H1 (cell line): ENCODE measurements around the gene OPN1SW.

Source experiments
- BRCA1 ChIP-seq: IDR thresholded peaks from 2 replicates; pipeline ENCODE4 v1.6.1; 2012; ENCODE audit warnings: low read depth, low read length, improper control_type of control experiment
- CTCF ChIP-seq, 3 experiments: IDR thresholded peaks; 1 replicate in 2 of 3; 2 replicates in 1 of 3; pipeline versions ENCODE4 v1.5.1 to v1.6.1; 2011; ENCODE audit warnings: low read length in 3 of 3, mild to moderate bottlenecking in 3 of 3, inconsistent platforms in 2 of 3, low read depth in 1 of 3, moderate library complexity in 1 of 3; ENCODE audit not compliant: insufficient read depth in 1 of 3; ENCODE audit errors: control extremely low read depth in 1 of 3
- EZH2 ChIP-seq: fragments of 200-600 bp; sonication (generic); IDR thresholded peaks from 2 replicates; pipeline ENCODE4 v1.7.1; 2012; ENCODE audit warnings: low read depth, mild to moderate bottlenecking, moderate library complexity, low read length, inconsistent platforms; ENCODE audit not compliant: severe bottlenecking
- HDAC2 ChIP-seq, 2 experiments: fragments of 300-600 bp in 1 of 2; sonication (generic) in 1 of 2; IDR thresholded peaks; 2 replicates each; pipeline ENCODE4 v1.6.1; 2011 to 2012; ENCODE audit warnings: low read depth in 2 of 2, low read length in 2 of 2, mild to moderate bottlenecking in 2 of 2, moderate library complexity in 2 of 2, borderline replicate concordance in 1 of 2, inconsistent platforms in 1 of 2
- SP2 ChIP-seq: IDR thresholded peaks from 2 replicates; pipeline ENCODE4 v1.6.1; 2012; ENCODE audit warnings: mild to moderate bottlenecking, low read length, inconsistent platforms

- TF ChIP-seq EZH2 (no peak), HDAC2 (IDR thresholded peaks at IDR 0.05; ENCODE audit: borderline replicate concordance in 1 of 2, low read depth in 2 of 2, low read length in 2 of 2) (no peak), SP2 (no peak), CTCF (IDR thresholded peaks at IDR 0.05; ENCODE audit: control extremely low read depth in 1 of 3, insufficient read depth in 1 of 3, low read depth in 1 of 3, low read length in 3 of 3) (no peak), BRCA1 (no peak)
These were observed 26.2 kb upstream of the OPN1SW start for GRCh38 chr7:128801667-128802418.
